GM20431 (cell line): ENCODE results near the gene CGB8.

Experiments used
- in situ Hi-C: fragments of 300-500 bp; cut with MseI, MboI; formaldehyde crosslinking; loops from one replicate; pipeline ENCODE4 v1.15.0; 2020; ENCODE audit warnings: low sequenced_read_pairs; ENCODE audit not compliant: unreplicated experiment

Gene CGB8

GRCh38 chr19:49014123-49014869 lies 34.6 kb downstream of the CGB8 start:
- in situ Hi-C loops = no loop called here

- in situ Hi-C loops = no loop called here
These were observed 37.7 kb downstream of the CGB8 start for GRCh38 chr19:49011194-49011593.

- in situ Hi-C loops = no loop called here
These were observed 38.5 kb downstream of the CGB8 start for GRCh38 chr19:49010453-49010852.

- in situ Hi-C loops = no loop called here
These were observed 39.1 kb downstream of the CGB8 start for GRCh38 chr19:49009828-49010227.

GRCh38 chr19:49006905-49007304 lies 42.0 kb downstream of the CGB8 start:
- in situ Hi-C loops = no loop called here

- in situ Hi-C loops = no loop called here
These were observed 43.8 kb downstream of the CGB8 start for GRCh38 chr19:49004964-49005614.

GRCh38 chr19:49004133-49004532 lies 44.8 kb downstream of the CGB8 start:
- in situ Hi-C loops = no loop called here

GRCh38 chr19:48999481-49000325 lies 49.2 kb downstream of the CGB8 start:
- in situ Hi-C loops = no loop called here

GRCh38 chr19:48997972-48998371 lies 50.9 kb downstream of the CGB8 start:
- in situ Hi-C loops = no loop called here
